Body of pancreas (tissue), 4 donors: Measurements from ENCODE around the gene DRGX.

ENCODE experiments used
- POLR2A ChIP-seq, 3 donors: fragments of 450-650 bp; IDR thresholded peaks; one replicate each; pipeline ENCODE4 v1.6.1; 2016; ENCODE audit warnings: antibody characterized with exemption in 3 of 3, mild to moderate bottlenecking in 2 of 3
- TF ChIP-seq, protein P1 (sequence below), 7 experiments: fragments of 450-650 bp in 4 of 7; fragments of 200-600 bp in 3 of 7; sonication (generic) in 3 of 7; IDR thresholded peaks; one replicate each; pipeline ENCODE4 v1.5.1; 2016 to 2019; ENCODE audit warnings: antibody characterized with exemption in 7 of 7

- TF ChIP-seq, protein P1, sequence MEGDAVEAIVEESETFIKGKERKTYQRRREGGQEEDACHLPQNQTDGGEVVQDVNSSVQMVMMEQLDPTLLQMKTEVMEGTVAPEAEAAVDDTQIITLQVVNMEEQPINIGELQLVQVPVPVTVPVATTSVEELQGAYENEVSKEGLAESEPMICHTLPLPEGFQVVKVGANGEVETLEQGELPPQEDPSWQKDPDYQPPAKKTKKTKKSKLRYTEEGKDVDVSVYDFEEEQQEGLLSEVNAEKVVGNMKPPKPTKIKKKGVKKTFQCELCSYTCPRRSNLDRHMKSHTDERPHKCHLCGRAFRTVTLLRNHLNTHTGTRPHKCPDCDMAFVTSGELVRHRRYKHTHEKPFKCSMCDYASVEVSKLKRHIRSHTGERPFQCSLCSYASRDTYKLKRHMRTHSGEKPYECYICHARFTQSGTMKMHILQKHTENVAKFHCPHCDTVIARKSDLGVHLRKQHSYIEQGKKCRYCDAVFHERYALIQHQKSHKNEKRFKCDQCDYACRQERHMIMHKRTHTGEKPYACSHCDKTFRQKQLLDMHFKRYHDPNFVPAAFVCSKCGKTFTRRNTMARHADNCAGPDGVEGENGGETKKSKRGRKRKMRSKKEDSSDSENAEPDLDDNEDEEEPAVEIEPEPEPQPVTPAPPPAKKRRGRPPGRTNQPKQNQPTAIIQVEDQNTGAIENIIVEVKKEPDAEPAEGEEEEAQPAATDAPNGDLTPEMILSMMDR (IDR thresholded peaks at IDR 0.05): no peak
- no peak for TF ChIP-seq POLR2A (IDR thresholded peaks at IDR 0.05)
Observed at GRCh38 chr10:49384268-49384953, 11.5 kb downstream of the DRGX start.
